HepG2 (cell line): ENCODE results near the gene PXYLP1. TPM values are rescaled to one million over a fixed set of nuclear protein-coding genes. Genes with fewer than 3 reads are reported as not detected.
A peak's percentile ranks its signal among the peaks of the same experiment; 100 is the strongest.

Experiments
- BCL6 ChIP-seq: IDR thresholded peaks from 2 replicates; pipeline ENCODE4 v1.6.1; 2016; ENCODE audit warnings: missing genetic modification reagents, missing compliant biosample characterization
- HDAC6 ChIP-seq: fragments of 200-600 bp; sonication (generic); IDR thresholded peaks from 2 replicates; pipeline ENCODE4 v1.7.0; 2017; ENCODE audit warnings: mild to moderate bottlenecking, antibody characterized with exemption, low read length, low read depth
- HIVEP1 ChIP-seq: sonication (generic); formaldehyde crosslinking; IDR thresholded peaks from 2 replicates; pipeline ENCODE4 v1.4.0; 2020; ENCODE audit warnings: mild to moderate bottlenecking, missing genetic modification reagents
- KLF16 ChIP-seq, 2 experiments: sonication (generic) in 1 of 2; formaldehyde crosslinking in 1 of 2; IDR thresholded peaks; 2 replicates each; pipeline versions ENCODE4 v1.6.1 to v1.8.0; 2016 to 2023; ENCODE audit warnings: missing genetic modification reagents in 2 of 2, missing compliant biosample characterization in 1 of 2
- MAFG ChIP-seq: sonication (generic); formaldehyde crosslinking; IDR thresholded peaks from 2 replicates; pipeline ENCODE4 v1.5.1; 2020; ENCODE audit warnings: mild to moderate bottlenecking, missing genetic modification reagents
- MED1 ChIP-seq: sonication (generic); formaldehyde crosslinking; IDR thresholded peaks from 2 replicates; pipeline ENCODE4 v1.4.0; 2020; ENCODE audit warnings: missing genetic modification reagents
- NR2F1 ChIP-seq, 2 experiments: fragments of 450-650 bp in 1 of 2; formaldehyde crosslinking in 1 of 2; IDR thresholded peaks; 2 replicates each; pipeline versions ENCODE4 v1.5.0 to v1.6.1; 2016 to 2020; ENCODE audit warnings: mild to moderate bottlenecking in 1 of 2, missing compliant biosample characterization in 1 of 2, missing genetic modification reagents in 1 of 2, moderate library complexity in 1 of 2
- PRPF4 ChIP-seq: fragments of 200-400 bp; formaldehyde crosslinking; IDR thresholded peaks from 2 replicates; pipeline ENCODE4 v1.6.1; 2016; ENCODE audit warnings: low read length, low read depth; ENCODE audit not compliant: poor library complexity, severe bottlenecking
- RBAK ChIP-seq: sonication (generic); formaldehyde crosslinking; IDR thresholded peaks from 2 replicates; pipeline ENCODE4 v1.5.1; 2020; ENCODE audit warnings: mild to moderate bottlenecking, missing genetic modification reagents
- SYNCRIP ChIP-seq: fragments of 200-400 bp; formaldehyde crosslinking; IDR thresholded peaks from 2 replicates; pipeline ENCODE4 v1.6.1; 2018; ENCODE audit warnings: mild to moderate bottlenecking, low read depth, low read length; ENCODE audit not compliant: insufficient read depth
- TAF15 ChIP-seq: fragments of 200-400 bp; formaldehyde crosslinking; IDR thresholded peaks from one replicate; pipeline ENCODE4 v1.6.1; 2018; ENCODE audit warnings: mild to moderate bottlenecking, low read depth, low read length; ENCODE audit not compliant: poor library complexity, severe bottlenecking
- TBL1XR1 ChIP-seq: fragments of 150-350 bp; IDR thresholded peaks from 2 replicates; pipeline ENCODE4 v1.6.1; 2014; ENCODE audit warnings: borderline replicate concordance, low read length; ENCODE audit not compliant: partially characterized antibody
- YEATS4 ChIP-seq: sonication (generic); formaldehyde crosslinking; IDR thresholded peaks from 2 replicates; pipeline ENCODE4 v1.4.0; 2020; ENCODE audit warnings: missing genetic modification reagents, borderline replicate concordance
- ZBTB44 ChIP-seq: sonication (generic); formaldehyde crosslinking; IDR thresholded peaks from 2 replicates; pipeline ENCODE4 v1.4.0; 2020; ENCODE audit warnings: missing genetic modification reagents
- ZFP36L1 ChIP-seq: sonication (generic); formaldehyde crosslinking; IDR thresholded peaks from 2 replicates; pipeline ENCODE4 v1.8.0; 2022; ENCODE audit warnings: mild to moderate bottlenecking, missing genetic modification reagents, moderate library complexity
- ZNF33A ChIP-seq: sonication (generic); formaldehyde crosslinking; IDR thresholded peaks from 2 replicates; pipeline ENCODE4 v1.5.1; 2020; ENCODE audit warnings: missing genetic modification reagents, mild to moderate bottlenecking, moderate library complexity, borderline replicate concordance
- ZNF382 ChIP-seq: sonication (generic); formaldehyde crosslinking; IDR thresholded peaks from 2 replicates; pipeline ENCODE4 v1.5.0; 2020; ENCODE audit warnings: missing genetic modification reagents, mild to moderate bottlenecking, borderline replicate concordance
- ZNF549 ChIP-seq: sonication (generic); formaldehyde crosslinking; IDR thresholded peaks from 2 replicates; pipeline ENCODE4 v1.5.0; 2020; ENCODE audit warnings: missing genetic modification reagents
- ZNF550 ChIP-seq: sonication (generic); formaldehyde crosslinking; IDR thresholded peaks from 2 replicates; pipeline ENCODE4 v1.4.0; 2020; ENCODE audit warnings: mild to moderate bottlenecking, missing genetic modification reagents, borderline replicate concordance
- ZNF616 ChIP-seq: sonication (generic); formaldehyde crosslinking; IDR thresholded peaks from 2 replicates; pipeline ENCODE4 v1.5.0; 2020; ENCODE audit warnings: low read depth, mild to moderate bottlenecking, missing genetic modification reagents
- ZNF766 ChIP-seq: sonication (generic); formaldehyde crosslinking; IDR thresholded peaks from 2 replicates; pipeline ENCODE4 v1.5.0; 2020; ENCODE audit warnings: missing genetic modification reagents, borderline replicate concordance
- ZNF770 ChIP-seq: sonication (generic); formaldehyde crosslinking; IDR thresholded peaks from 2 replicates; pipeline ENCODE4 v1.5.0; 2020; ENCODE audit warnings: mild to moderate bottlenecking, missing genetic modification reagents
- ZSCAN9 ChIP-seq: IDR thresholded peaks from 2 replicates; pipeline ENCODE4 v1.6.1; 2016; ENCODE audit warnings: borderline replicate concordance
- ZUFSP ChIP-seq: sonication (generic); formaldehyde crosslinking; IDR thresholded peaks from 2 replicates; pipeline ENCODE4 v1.9.0; 2021; ENCODE audit warnings: missing genetic modification reagents, mild to moderate bottlenecking, borderline replicate concordance
- polyA plus RNA-seq, 8 experiments: library from polyadenylated mRNA; depleted of rRNA in 3 of 8; stranded (reverse) in 7 of 8; unstranded in 1 of 8; fragments of >200 nt; fragmentation: Illumina TruSeq in 4 of 8; extraction: Trizol in 4 of 8; gene quantifications; 2 replicates each; pipeline versions ENCODE4 v1.2.1 to v1.2.3, GENCODE V29; 2011 to 2016; ENCODE audit warnings: low read depth in 4 of 8, missing spikeins in 1 of 8, mixed read lengths in 1 of 8; ENCODE audit not compliant: insufficient read depth in 1 of 8
- total RNA-seq, 5 experiments: library from RNA; depleted of rRNA; stranded (reverse); fragments of >200 nt; fragmentation: Illumina TruSeq; extraction: Trizol; gene quantifications; 2 replicates each; pipeline ENCODE4 v1.2.3, GENCODE V29; 2016; ENCODE audit warnings: low read depth in 1 of 5

Gene PXYLP1
- total and polyA plus RNA-seq, 2 of the 13 experiments (the other 11 are each of a cell fraction or from before 2014, with no cell fraction given): 4.9 to 8.1 TPM

- TF ChIP-seq ZBTB44 (CRISPR knock-in tag) (peak; percentile 22; the same call in 1 of the 2 replicates), ZFP36L1 (CRISPR knock-in tag) (0 out of 2 replicates have a peak, but pooled peaks have one; percentile 62), KLF16 (CRISPR knock-in tag; IDR thresholded peaks at IDR 0.05) (peak in 1 of 2 experiments; percentile 97; a peak in 2 of 4 replicates), PRPF4 (no peak), ZUFSP (CRISPR knock-in tag) (no peak), HDAC6 (no peak), ZNF616 (CRISPR knock-in tag) (peak; percentile 42; the same call in 1 of the 2 replicates), ZNF382 (CRISPR knock-in tag) (no peak), ZNF33A (CRISPR knock-in tag) (no peak), RBAK (no peak), HIVEP1 (CRISPR knock-in tag) (no peak; the same call in 1 of the 2 replicates), MAFG (no peak), SYNCRIP (no peak), NR2F1 (CRISPR knock-in tag; IDR thresholded peaks at IDR 0.05) (no peak), ZNF766 (CRISPR knock-in tag) (peak; percentile 93), MED1 (CRISPR knock-in tag) (peak; percentile 84), TAF15 (no peak), ZNF770 (CRISPR knock-in tag) (no peak), YEATS4 (peak; percentile 89), ZSCAN9 (CRISPR knock-in tag) (peak; percentile 84), ZNF549 (CRISPR knock-in tag) (no peak), BCL6 (peak; percentile 56), ZNF550 (CRISPR knock-in tag) (no peak), TBL1XR1 (no peak)
These were observed 80.1 kb downstream of the PXYLP1 start (continued) for GRCh38 chr3:141311496-141312353.
